CD4-positive, alpha-beta T cell (primary cell): ENCODE measurements around the gene DCUN1D1. TPM values are rescaled to one million over a fixed set of nuclear protein-coding genes. Genes with fewer than 3 reads are reported as not detected.
A peak's percentile ranks its signal among the peaks of the same experiment; 100 is the strongest.

Source experiments
- ATAC-seq: fragments of 200-7000 bp; cut with Tn5 transposase; one replicate; pipeline ENCODE4 v1.10.0; 2022; ENCODE audit warnings: mild to moderate bottlenecking; ENCODE audit not compliant: poor library complexity
- CTCF ChIA-PET: fragments of 350-600 bp; sonication (Branson Sonifier 250); formaldehyde crosslinking; loops from one replicate; lab custom pipeline; 2021; ENCODE audit warnings: antibody characterized with exemption, inconsistent platforms; lab: Charles Lee
- POLR2A ChIA-PET: fragments of 350-600 bp; sonication (Branson Sonifier 250); formaldehyde crosslinking; loops from one replicate; lab custom pipeline; 2021; ENCODE audit warnings: antibody characterized with exemption, inconsistent platforms; lab: Charles Lee
- DNase-seq, 14 experiments: peaks; one replicate each; pipeline ENCODE4 v3.0.0-alpha.2; 2013 to 2020; ENCODE audit warnings: mixed read lengths in 2 of 14
- H3K27ac ChIP-seq, 2 donors: one replicate each; pipeline versions ENCODE4 v1.5.1 to v1.7.0; 2013; ENCODE audit warnings: low read length in 2 of 2, low read depth in 1 of 2, mild to moderate bottlenecking in 1 of 2
- H3K27me3 ChIP-seq, 2 experiments: 1 replicate in 1 of 2; 2 replicates in 1 of 2; pipeline versions ENCODE4 v1.6.1 to v1.7.0; 2013; ENCODE audit warnings: low read length in 2 of 2, control low read depth in 1 of 2, mild to moderate bottlenecking in 1 of 2, moderate library complexity in 1 of 2; ENCODE audit not compliant: insufficient read depth in 2 of 2, control insufficient read depth in 1 of 2
- H3K36me3 ChIP-seq: one replicate; pipeline ENCODE4 v1.6.1; 2013; ENCODE audit warnings: low read length, control low read depth; ENCODE audit not compliant: insufficient read depth
- H3K4me1 ChIP-seq: one replicate; pipeline ENCODE4 v1.6.1; 2013; ENCODE audit warnings: low read length, control low read depth; ENCODE audit not compliant: insufficient read depth
- H3K4me3 ChIP-seq: one replicate; pipeline ENCODE4 v1.5.1; 2013; ENCODE audit warnings: mild to moderate bottlenecking, low read length, moderate library complexity
- H3K9me3 ChIP-seq, 2 experiments: 1 replicate in 1 of 2; 2 replicates in 1 of 2; pipeline versions ENCODE4 v1.6.1 to v1.7.0; 2013; ENCODE audit warnings: low read length in 2 of 2, mild to moderate bottlenecking in 2 of 2, control low read depth in 1 of 2, moderate library complexity in 1 of 2; ENCODE audit not compliant: control insufficient read depth in 1 of 2, insufficient read depth in 1 of 2
- H3K27ac Mint-ChIP-seq: one replicate; pipeline ENCODE4 v1.8.0; 2020; ENCODE audit warnings: mixed read lengths
- H3K27me3 Mint-ChIP-seq: one replicate; pipeline ENCODE4 v1.8.0; 2021; ENCODE audit warnings: mixed read lengths
- H3K36me3 Mint-ChIP-seq: one replicate; pipeline ENCODE4 v1.8.0; 2021; ENCODE audit warnings: low read depth, mixed read lengths
- H3K4me1 Mint-ChIP-seq: one replicate; pipeline ENCODE4 v1.8.0; 2021; ENCODE audit warnings: low read depth, mixed read lengths
- H3K4me3 Mint-ChIP-seq: one replicate; pipeline ENCODE4 v1.8.0; 2020; ENCODE audit warnings: mild to moderate bottlenecking, mixed read lengths
- H3K9me3 Mint-ChIP-seq: one replicate; pipeline ENCODE4 v1.8.0; 2020; ENCODE audit warnings: mixed read lengths
- intact Hi-C, 2 experiments: fragments of 100-400 bp; cut with DNase I in 1 of 2; cut with micrococcal nuclease in 1 of 2; formaldehyde crosslinking; loops; one replicate each; pipeline versions ENCODE4 v1.15.1 to v1.9.0; 2023 to 2025; cut with DNase I, micrococcal nuclease
- total RNA-seq, 174 experiments: library from RNA in 2 of 174; stranded (reverse) in 2 of 174; gene quantifications; one replicate each; pipeline ENCODE4 v1.2.3 and lab custom pipeline; 2021 to 2026
- TF ChIP-seq, protein P1 (sequence below): fragments of 200-600 bp; IDR thresholded peaks from one replicate; pipeline ENCODE4 v1.8.0; 2022; ENCODE audit warnings: antibody characterized with exemption, mild to moderate bottlenecking

The DCUN1D1 gene
- total RNA-seq, 2 experiments from 2014 or later: 35.4 to 38.9 TPM

DNA sequence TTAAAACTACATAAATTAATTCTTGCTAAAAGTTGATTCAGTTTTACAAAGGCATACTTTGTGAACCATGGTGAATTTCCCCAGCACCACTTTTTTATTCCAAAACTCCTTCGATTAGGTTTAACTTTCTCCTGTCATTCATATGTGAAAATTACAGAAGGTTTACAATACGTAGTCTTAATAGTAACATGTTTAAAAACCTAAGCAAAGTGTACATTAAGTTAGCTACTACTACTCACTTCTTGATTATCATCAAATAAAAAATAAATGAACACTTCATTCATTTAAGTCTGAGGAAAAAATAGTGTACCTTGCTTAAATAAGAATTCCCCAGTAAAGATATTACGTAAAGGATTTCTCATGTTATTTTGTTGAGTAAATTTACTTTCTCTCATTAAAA, 38.6 kb downstream of the DCUN1D1 start:
- TF ChIP-seq, protein P1, sequence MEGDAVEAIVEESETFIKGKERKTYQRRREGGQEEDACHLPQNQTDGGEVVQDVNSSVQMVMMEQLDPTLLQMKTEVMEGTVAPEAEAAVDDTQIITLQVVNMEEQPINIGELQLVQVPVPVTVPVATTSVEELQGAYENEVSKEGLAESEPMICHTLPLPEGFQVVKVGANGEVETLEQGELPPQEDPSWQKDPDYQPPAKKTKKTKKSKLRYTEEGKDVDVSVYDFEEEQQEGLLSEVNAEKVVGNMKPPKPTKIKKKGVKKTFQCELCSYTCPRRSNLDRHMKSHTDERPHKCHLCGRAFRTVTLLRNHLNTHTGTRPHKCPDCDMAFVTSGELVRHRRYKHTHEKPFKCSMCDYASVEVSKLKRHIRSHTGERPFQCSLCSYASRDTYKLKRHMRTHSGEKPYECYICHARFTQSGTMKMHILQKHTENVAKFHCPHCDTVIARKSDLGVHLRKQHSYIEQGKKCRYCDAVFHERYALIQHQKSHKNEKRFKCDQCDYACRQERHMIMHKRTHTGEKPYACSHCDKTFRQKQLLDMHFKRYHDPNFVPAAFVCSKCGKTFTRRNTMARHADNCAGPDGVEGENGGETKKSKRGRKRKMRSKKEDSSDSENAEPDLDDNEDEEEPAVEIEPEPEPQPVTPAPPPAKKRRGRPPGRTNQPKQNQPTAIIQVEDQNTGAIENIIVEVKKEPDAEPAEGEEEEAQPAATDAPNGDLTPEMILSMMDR: no peak
- DNase-seq (no peak), ATAC-seq (no peak)
- Mint-ChIP-seq H3K36me3 (peaks cover 33% of the 10 kb centered on the region), H3K4me1 (peaks cover 17% of the 10 kb centered on the region), H3K27ac (no peak overlapping the region), H3K9me3 (no peaks in the 10 kb centered on the region), H3K4me3 (no peak overlapping the region), H3K27me3 (no peaks in the 10 kb centered on the region)
- H3K27ac ChIP-seq: no peak overlapping the region
- intact Hi-C loops: no loop called here
- H3K4me3 ChIP-seq: no peak overlapping the region
- H3K36me3 ChIP-seq: peaks cover 16% of the 10 kb centered on the region
- H3K4me1 ChIP-seq: peaks cover 5% of the 10 kb centered on the region
- no peaks in the 10 kb centered on the region for H3K9me3 ChIP-seq
- ChIA-PET CTCF (no interaction called here), POLR2A (no interaction called here)
- H3K27me3 ChIP-seq: no peaks in the 10 kb centered on the region

- H3K27ac Mint-ChIP-seq: no peak overlapping the region
- ChIA-PET POLR2A (no interaction called here), CTCF (no interaction called here)
- ATAC-seq (no peak), DNase-seq (no peak)
- TF ChIP-seq, protein P1: no peak
- no peak overlapping the region for H3K4me3 Mint-ChIP-seq
- Histone ChIP-seq H3K4me1 (peaks cover 5% of the 10 kb centered on the region), H3K9me3 (no peaks in the 10 kb centered on the region), H3K27me3 (no peaks in the 10 kb centered on the region), H3K27ac (no peak overlapping the region), H3K4me3 (no peak overlapping the region), H3K36me3 (peaks cover 6% of the 10 kb centered on the region)
- intact Hi-C loops: no loop called here
- peaks cover 30% of the 10 kb centered on the region for H3K4me1 Mint-ChIP-seq
- H3K36me3 Mint-ChIP-seq: peaks cover 21% of the 10 kb centered on the region
- no peaks in the 10 kb centered on the region for H3K27me3 Mint-ChIP-seq
- H3K9me3 Mint-ChIP-seq: no peaks in the 10 kb centered on the region
Observed at GRCh38 chr3:182940266-182940808, 40.0 kb downstream of the DCUN1D1 start.

DNA sequence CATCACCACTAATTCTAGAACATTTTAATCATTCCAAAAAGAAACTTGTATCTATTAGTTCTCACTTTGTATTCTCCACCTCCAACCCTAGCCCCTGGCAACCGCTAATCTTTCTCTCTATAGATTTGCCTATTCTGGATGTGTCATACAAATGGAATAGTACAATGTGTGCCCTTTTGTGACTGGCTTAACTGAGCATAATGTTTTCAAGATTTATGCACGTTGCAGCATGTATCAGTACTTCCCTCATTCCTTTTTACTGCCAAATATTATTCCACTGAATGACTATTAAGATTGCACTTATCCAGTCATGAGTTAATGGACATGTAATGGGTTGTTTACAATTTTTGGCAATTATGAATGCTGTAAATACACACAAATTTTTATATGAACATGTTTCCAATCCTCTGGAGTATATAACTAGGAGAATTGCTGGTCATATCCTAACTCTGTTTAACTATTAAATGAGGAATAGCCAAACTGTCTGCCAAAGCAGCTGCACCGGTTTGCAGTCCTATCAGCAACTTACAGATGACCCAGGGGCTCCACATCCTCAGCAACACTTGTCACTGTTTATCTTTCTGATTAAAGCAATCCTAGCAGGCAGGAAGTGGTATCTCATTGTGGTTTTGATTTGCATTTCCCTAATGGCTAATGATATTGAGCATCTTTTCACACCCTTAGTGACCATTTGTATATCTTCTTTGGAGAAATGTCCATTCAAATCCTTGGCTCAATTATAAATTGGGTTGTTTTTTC, 42.9 kb downstream of the DCUN1D1 start:
- Histone ChIP-seq H3K27ac (no peak overlapping the region), H3K9me3 (peaks cover 0 to 6% of the 10 kb centered on the region in 2 experiments), H3K36me3 (no peaks in the 10 kb centered on the region), H3K4me1 (peaks cover 5% of the 10 kb centered on the region), H3K27me3 (no peaks in the 10 kb centered on the region), H3K4me3 (no peak overlapping the region)
- no peaks in the 10 kb centered on the region for H3K27me3 Mint-ChIP-seq
- TF ChIP-seq, protein P1: no peak
- peak in 2 of 14 experiments; percentile 13 to 57 for DNase-seq
- no peak overlapping the region for H3K27ac Mint-ChIP-seq
- peaks cover 7% of the 10 kb centered on the region for H3K36me3 Mint-ChIP-seq
- ChIA-PET POLR2A (no interaction called here), CTCF (no interaction called here)
- intact Hi-C loops: no loop called here
- no peak for ATAC-seq
- peaks cover 34% of the 10 kb centered on the region for H3K4me1 Mint-ChIP-seq
- no peaks in the 10 kb centered on the region for H3K9me3 Mint-ChIP-seq
- no peak overlapping the region for H3K4me3 Mint-ChIP-seq
